ENCODE results near the gene SPAG16. TPM values are rescaled to one million over a fixed set of nuclear protein-coding genes. Genes with fewer than 3 reads are reported as not detected.

SPAG16 gene
- total RNA-seq, 1 donor from 2014 or later = 7.6 TPM

DNA sequence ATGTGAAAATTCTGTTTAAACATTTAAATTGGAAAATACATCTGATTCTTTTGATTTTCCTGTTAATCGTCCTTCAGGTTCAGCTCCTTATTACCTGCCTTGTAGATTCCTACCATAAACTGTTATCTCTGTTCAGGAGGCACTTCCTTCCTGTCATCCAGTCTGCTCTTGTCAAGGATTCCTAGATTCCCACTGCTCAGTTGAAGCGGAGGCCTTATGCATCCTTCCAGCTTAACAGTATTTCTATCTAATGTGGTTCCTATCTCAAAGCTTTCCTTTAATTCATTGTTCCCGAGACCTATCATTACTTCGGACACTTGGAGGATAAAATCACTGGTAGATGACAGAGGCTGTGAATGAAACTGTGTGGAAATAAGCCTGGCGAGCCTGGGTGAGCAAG lies 12.0 kb downstream of the SPAG16 start:
- H3K27ac ChIP-seq = no peak overlapping the region
- H3K27me3 ChIP-seq = no peaks in the 10 kb centered on the region
- no peak for DNase-seq (ENCODE audit: low spot score in 2 of 2)
- H3K4me3 ChIP-seq = no peak overlapping the region
- H3K36me3 ChIP-seq = peaks cover 0 to 31% of the 10 kb centered on the region in 2 donors
- intact Hi-C loops (cut with DNase I) = no loop called here
- no peaks in the 10 kb centered on the region for H3K9me3 ChIP-seq
- TF ChIP-seq, protein P1, sequence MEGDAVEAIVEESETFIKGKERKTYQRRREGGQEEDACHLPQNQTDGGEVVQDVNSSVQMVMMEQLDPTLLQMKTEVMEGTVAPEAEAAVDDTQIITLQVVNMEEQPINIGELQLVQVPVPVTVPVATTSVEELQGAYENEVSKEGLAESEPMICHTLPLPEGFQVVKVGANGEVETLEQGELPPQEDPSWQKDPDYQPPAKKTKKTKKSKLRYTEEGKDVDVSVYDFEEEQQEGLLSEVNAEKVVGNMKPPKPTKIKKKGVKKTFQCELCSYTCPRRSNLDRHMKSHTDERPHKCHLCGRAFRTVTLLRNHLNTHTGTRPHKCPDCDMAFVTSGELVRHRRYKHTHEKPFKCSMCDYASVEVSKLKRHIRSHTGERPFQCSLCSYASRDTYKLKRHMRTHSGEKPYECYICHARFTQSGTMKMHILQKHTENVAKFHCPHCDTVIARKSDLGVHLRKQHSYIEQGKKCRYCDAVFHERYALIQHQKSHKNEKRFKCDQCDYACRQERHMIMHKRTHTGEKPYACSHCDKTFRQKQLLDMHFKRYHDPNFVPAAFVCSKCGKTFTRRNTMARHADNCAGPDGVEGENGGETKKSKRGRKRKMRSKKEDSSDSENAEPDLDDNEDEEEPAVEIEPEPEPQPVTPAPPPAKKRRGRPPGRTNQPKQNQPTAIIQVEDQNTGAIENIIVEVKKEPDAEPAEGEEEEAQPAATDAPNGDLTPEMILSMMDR (IDR thresholded peaks at IDR 0.05) = no peak
- H3K4me1 ChIP-seq = no peaks in the 10 kb centered on the region

DNA sequence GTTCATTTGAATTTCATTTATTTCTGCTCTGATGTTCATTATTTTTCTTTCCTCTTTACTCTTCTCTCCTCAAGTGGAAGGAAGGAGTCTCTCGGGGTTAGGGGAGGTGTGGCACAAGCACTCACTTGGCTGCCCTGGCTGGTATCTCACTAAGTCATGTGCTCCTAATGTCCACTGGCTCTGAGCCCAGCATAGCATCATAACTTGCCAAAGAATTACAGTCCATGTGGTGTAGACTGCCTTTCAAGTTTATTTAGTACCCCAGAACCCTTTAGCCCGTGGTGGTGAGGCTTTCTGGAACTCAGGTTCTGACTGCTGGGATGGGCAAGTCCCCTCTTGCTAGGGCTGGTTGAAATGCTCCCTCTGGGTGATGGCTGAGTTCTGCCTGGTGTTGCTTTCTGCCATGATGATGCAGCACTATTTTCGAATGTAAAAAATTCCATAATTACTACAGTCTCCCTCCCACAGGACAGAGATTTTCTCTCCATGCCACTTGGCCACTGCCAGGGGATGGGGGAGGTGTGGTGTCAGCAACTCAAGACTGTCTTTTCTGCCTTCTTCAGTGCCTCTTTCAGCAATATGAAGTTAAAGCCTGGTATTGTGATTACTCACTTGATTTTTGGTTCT lies 22.2 kb downstream of the SPAG16 start:
- TF ChIP-seq, protein P1 (IDR thresholded peaks at IDR 0.05) = no peak
- Histone ChIP-seq H3K4me1 (no peaks in the 10 kb centered on the region), H3K27ac (no peak overlapping the region), H3K4me3 (no peak overlapping the region), H3K27me3 (no peaks in the 10 kb centered on the region), H3K9me3 (peaks cover 19 to 31% of the 10 kb centered on the region in 2 donors), H3K36me3 (peaks cover 12 to 56% of the 10 kb centered on the region in 2 donors)
- intact Hi-C loops (cut with DNase I) = no loop called here
- DNase-seq (ENCODE audit: low spot score in 2 of 2) = no peak

DNA sequence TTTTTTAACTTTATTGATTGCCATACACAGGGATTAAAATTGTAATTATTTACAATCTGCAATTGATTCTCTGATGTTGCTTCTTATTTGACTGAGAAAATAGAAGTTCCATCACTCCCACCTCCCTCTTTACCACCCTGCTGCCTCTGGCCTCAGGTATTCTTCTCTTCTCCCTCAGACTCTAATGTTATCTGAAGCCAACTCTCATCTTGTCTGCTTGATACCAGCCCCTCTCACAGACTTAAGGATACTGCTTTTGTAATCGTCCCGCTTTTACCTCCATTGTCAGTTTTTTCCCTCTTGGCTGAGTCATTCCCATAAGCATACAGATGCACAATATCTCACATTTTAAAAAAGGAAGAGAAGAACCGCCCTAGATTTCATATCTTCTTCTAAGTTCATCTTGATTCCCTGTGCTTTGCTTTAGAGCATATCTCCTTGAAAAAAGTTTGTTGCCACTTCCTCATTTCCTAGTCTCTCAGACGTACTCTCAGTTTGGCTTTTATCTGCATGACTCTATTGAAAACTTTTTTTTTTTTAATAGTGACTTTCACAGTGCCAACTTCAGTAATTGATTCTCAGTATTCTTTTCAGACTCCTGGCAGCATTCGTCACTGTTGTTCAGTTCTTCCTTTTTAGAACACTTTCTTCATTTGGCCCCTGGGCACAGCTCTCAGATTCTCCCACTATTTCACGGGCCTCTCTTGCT lies 31.1 kb downstream of the SPAG16 start:
- H3K4me1 ChIP-seq = no peaks in the 10 kb centered on the region
- TF ChIP-seq, protein P1 (IDR thresholded peaks at IDR 0.05) = no peak
- no peaks in the 10 kb centered on the region for H3K9me3 ChIP-seq
- no peak overlapping the region for H3K4me3 ChIP-seq
- no peak for DNase-seq (ENCODE audit: low spot score in 2 of 2)
- intact Hi-C loops (cut with DNase I) = no loop called here
- H3K27ac ChIP-seq = no peak overlapping the region
- H3K27me3 ChIP-seq = no peaks in the 10 kb centered on the region
- H3K36me3 ChIP-seq = peaks cover 5 to 16% of the 10 kb centered on the region in 2 donors

DNA sequence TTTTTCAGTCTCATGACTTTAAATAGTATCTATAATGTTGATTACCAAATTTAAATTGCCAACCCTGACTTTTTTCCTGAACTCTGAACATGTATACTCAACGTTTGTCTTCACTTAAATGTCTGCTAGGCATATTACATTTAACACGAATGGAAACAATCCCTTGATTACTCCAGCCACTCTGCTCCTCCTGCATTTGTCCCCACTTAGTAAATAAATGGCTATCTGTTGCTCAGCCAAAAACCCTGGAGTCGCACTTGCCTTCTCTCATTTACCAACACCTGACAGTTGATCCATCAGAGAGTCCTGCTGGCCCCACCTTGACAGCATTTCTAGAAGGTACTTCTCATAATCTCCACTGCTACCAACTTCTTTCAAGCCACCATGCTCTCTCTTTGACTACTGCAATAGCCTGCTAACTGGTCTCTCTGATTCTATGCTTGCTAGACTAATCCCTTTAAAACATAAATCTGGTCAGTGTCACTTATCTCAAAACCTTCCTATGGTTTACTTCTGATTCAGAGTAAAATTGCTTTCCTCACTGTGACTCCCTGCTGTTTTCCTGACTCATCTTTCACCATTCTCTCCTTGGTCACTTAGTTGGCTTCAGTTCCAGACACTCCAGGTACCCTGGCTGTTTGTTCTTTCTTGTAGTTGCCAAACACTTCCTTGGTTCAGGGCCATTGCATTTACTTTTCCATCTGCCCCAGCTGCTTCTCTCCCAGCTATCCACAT lies 31.9 kb downstream of the SPAG16 start:
- Histone ChIP-seq H3K4me3 (no peak overlapping the region), H3K27me3 (no peaks in the 10 kb centered on the region), H3K36me3 (peaks cover 3 to 17% of the 10 kb centered on the region in 2 donors), H3K9me3 (no peaks in the 10 kb centered on the region), H3K27ac (no peak overlapping the region), H3K4me1 (no peaks in the 10 kb centered on the region)
- TF ChIP-seq, protein P1 (IDR thresholded peaks at IDR 0.05) = no peak
- no peak for DNase-seq (ENCODE audit: low spot score in 2 of 2)
- intact Hi-C loops (cut with DNase I) = no loop called here

DNA sequence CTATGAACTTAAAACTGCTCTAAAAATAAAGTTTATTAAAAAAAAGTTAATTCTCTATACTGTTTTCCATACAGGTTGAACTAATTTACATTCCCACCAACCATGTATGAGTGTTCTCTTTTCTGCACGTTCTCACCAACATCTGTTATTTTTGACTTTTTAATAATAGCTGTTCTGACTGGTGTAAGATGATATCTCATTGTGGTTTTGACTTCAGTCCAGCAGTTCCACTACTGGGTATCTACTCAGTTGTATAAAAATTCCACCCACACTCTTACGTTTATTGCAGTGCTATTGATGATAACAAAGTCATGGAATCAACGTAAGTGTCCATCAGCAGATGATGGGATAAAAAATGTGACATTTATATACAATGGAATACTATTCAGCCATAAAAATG lies 33.7 kb downstream of the SPAG16 start:
- Histone ChIP-seq H3K4me3 (no peak overlapping the region), H3K36me3 (peaks cover 3 to 25% of the 10 kb centered on the region in 2 donors), H3K4me1 (no peaks in the 10 kb centered on the region), H3K9me3 (no peaks in the 10 kb centered on the region), H3K27ac (no peak overlapping the region), H3K27me3 (no peaks in the 10 kb centered on the region)
- TF ChIP-seq, protein P1 (IDR thresholded peaks at IDR 0.05) = no peak
- intact Hi-C loops (cut with DNase I) = no loop called here
- no peak for DNase-seq (ENCODE audit: low spot score in 2 of 2)
